UCSD-AML1 (cell line): ENCODE data around the gene ZNF746.
"Not testable (repeated sequence)": the region's sequence is repeated elsewhere in the genome, so short reads cannot be mapped to it uniquely, and the experiment has no call there.

Experiments used
- DNase-seq: peaks from one replicate; lab custom pipeline; 2025; ENCODE audit not compliant: unreplicated experiment; lab: John Stamatoyannopoulos, UW

The ZNF746 gene

DNA sequence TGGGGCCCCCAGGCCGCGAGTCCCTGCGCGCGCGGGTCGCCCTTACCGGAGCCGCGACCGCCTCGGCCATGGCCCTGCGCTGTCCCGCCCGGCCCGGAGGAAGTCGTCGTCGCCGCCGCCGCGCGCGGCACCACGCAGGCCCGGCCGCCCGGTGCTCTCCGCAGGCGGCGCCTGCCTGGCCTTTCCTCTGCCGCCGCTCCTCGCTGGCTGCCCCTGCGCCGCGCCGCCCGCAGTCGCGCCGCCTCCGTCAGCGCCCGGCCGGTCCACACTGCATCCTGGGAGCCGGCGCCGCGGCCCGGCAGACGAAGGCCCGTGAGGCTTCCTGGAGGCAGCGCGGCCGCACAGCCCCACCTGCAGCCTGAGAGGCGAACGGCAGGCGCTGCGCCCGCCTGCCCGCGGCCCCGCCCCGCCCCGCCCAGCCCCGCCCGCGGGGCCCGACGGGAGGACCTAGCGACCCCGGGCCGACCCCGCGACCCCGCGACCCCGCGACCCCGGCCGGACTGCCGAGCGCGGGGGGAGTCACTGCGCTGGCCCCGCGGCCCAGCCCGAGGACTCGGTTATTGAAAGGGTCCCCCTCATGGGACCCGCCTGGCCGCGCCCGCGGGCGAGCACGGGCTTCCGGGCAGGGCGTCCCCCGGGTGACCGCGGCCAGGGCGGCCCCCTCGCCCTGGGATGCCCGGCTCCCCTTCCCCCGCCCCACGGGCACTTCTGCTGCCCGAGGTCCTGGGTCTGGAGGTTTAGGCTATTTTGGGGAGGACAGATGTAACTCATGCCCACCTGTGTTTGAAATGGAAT is at the start of gene ZNF746:
Gene ZNF746 (minus strand): TSS at position 343 of the 795 bp plus-strand sequence. CDS start 273 bp downstream, at position 70.
- DNase-seq = peak; percentile 76

DNA sequence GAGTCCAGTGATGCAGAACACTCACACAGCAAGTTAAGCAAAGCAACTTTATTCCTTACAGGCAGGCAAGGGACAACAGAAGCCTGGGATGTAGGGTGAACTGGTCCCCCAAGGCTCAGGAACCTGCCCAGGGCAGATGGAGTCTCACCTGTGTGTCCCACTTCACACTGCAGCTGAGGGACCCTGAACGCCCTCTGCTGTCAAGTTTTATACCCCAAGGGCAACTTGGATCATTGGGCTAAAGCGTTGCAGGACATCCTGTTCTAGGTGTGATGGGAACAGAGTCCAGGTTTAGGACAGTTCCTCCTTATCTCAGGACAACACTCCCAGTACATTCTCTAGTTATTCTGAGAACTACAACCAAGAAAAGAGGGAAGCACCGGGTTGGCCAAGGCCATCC is 49.5 kb upstream of the ZNF746 start:
- DNase-seq = no peak

DNA sequence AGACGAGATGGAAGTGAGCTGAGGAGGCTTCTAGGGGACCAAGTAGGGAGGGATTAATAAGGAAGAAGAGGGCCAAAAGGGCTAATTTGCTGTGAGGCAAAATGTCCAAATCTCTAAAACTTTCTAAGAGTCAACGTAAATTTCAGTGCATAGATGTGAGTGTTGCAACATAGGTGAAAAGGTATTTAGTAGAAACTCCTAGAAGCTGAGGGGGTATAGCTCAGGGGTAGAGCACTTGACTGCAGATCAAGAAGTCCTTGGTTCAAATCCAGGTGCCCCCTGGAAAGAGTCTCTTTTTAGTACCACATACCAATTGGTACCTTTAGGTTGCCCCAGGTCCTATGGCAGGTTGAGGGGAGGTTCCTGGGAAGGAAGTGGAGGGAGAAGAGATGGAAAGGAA is 48.7 kb upstream of the ZNF746 start:
- DNase-seq = no peak

DNA sequence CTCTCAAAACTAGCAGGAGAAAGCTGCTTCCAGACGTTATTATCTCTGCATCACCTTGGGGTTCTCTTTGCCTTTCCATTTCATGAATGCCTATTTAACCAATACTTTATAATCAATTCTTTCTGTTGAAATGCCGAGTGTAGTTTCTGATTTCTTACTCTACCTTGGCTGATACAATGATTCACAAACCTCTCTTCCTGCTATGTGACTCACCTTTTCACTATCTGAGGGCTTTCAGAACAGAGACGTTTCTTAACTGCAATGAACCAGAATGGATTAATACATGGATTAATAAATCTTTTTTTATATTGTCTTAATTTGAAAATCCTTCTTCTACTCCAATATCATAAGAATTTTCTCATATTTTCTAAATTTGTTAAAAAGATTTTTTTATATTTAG is 46.4 kb upstream of the ZNF746 start:
- DNase-seq = no peak

DNA sequence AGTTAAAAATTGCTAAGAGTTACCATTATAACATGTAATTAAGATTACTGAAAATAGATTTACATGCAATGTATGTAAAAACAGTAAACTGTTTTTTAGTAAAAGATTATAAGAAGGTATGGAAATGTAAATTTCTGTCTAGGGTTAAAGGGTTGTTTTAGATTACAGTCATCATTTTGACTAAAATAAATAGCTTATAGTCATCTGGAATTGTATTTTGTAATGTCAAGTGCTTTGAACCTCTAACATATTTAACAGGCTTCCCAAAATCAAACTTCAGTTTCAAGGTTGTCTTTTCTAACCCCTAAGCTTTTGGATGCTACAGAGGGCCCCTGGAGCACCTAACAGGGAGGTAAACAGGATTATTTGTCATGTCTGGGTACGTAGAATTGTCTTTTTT is 35.0 kb upstream of the ZNF746 start:
- no peak for DNase-seq

DNA sequence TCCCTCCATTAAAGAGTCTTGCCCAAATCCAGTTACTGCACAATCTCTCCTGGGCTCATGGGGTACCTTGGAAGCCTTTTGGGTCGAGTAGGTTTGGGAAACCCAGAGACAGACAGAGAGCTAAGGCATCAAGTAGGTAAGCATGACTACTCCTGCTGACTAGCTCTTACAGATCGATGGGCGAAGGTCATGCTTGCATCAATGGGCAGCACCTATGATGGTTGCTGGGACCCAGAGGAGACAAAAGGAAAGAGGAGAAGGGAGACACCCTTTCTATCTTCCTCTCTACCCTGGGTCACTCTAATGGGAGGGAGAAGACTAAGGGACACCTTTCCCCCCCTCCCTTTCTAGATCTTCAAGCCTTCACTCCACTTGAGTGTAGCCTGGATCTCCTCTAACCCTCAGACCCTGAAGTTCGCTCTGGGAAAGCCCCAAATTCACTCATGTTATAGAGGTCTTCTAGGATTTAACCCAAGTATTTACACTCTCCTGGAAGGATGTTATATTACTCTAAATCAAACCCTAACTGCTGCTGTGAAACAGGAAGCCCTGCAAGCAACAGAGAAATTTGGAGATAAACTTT is 31.6 kb upstream of the ZNF746 start:
- no peak for DNase-seq

DNA sequence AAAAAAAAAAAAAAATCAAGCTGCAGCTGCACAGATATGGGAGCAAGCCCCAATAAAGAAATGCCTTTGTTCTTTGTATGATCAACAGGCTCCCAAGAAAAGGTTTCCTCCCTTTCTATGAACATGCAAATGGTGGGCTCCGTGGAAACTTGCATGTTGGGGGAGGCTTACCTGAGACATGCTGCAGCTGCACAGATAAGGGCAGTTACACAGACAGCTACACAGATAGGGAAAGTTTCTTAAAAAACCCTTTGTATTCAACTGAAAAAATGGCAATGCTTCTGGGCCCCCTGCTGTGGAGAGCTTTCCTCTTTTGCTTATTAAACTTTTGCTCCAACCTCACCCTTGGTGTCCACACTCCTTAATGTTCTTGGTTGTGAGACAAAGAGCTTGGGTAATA is 29.8 kb upstream of the ZNF746 start:
- no peak for DNase-seq

DNA sequence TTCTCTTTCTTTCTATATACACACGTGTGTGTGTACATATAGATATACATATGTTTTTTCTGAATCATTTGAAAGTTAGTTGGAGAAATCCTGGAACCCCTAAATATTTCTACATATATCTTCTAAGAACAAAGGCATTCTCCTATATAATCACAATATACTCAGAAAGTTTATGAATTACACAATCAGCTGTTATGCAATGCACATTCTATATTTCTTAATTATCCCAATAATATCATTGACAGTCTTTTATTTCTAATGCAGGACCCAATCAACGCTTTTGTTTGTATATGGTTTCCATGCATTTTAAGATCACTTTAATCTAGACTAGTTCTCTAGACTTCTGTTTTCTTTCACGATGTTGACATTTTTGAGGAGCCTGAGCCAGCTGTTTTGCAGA is 27.7 kb upstream of the ZNF746 start:
- no peak for DNase-seq

DNA sequence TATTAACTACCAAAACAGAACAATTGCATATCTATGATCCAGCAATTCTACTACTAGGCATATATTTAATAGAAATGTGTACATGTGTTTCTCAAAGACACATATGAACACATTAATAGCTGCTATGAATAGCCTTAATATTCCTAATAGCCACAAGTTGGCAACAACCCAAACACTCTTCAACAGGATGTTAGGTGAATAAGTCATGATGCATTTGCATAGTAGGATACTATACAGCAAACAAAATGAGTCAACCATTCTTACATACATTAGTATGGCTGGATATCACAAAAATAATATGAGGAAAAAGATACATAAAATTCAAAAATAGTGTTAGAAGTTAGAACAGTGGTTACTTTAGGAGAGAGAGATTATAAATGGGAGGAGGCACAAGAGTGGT is 26.8 kb upstream of the ZNF746 start:
- DNase-seq = no peak

DNA sequence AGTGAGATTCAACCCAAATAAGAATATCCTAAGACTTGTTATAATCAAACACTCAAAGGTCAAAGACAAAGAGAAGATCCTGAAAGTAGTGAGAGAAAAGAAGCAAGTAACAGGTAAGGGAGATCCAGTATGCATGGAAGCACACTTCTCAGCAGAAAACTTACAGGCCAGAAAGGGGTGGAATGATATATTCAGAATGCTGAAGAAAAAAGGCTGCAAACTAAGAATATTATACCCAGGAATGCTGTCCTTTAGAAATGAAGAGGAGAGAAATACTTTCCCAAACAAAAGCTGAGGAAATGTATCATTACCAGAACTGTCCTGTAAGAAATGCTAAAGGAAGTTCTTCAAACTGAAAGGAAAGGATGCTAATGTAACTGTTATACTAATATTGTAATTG is 12.6 kb upstream of the ZNF746 start:
- DNase-seq = no peak

DNA sequence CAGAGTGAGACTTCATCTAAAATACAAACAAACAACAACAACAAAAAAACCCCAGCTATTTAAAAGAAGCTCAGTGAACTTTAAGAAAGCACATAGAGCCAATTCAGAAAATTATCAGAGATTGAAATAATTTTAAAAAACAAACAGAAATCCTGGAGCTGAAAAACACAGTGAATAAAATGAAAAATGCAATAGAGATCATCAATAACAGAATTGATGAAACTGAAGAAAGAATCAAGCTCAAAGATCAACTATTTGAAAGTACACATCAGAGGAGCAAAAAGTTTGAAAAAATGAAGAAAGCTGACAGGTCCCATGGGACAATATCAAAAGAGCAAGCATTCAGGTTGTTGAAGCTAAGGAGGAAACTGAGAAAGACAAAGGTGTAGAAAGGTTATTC is 12.2 kb upstream of the ZNF746 start:
- DNase-seq = no peak

DNA sequence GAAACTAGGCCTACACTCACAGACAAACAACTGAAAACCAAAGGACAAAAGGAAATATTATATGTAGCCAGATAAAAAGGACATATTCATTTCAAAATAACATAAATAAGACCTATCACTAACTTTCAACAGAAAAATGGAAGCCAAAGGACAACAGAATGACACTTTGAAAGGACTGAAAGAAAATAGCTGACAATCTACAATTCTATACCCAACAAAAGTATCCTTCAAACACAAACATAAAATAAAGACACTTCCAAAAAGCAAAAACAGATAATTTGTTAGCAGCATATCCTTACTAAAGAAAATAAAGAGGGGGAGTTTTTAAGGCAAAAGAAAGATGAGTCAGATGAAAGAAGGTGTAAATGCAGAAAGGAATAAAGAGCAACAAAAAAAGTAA is 7.9 kb upstream of the ZNF746 start:
- DNase-seq = no peak

DNA sequence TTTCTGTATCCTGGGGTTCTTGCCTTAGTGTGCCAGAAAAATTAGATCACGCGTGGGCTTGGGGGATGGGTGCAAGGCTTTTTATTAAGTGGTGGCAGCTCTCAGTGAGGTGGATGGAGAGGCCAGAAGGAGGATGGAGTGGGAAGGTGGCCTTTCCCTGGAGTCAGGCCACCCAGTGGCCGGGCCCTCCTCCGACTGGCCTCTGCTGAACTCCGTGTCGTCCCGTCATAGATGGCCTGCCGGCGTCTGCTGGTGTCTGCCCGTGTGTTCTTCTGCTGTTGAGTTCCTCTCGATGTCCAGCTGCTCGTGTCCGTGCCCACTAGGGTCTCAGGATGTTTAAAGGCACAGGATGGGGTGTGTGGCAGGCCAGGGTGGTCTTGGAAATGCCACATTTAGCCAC is 4.0 kb upstream of the ZNF746 start:
- no peak for DNase-seq

DNA sequence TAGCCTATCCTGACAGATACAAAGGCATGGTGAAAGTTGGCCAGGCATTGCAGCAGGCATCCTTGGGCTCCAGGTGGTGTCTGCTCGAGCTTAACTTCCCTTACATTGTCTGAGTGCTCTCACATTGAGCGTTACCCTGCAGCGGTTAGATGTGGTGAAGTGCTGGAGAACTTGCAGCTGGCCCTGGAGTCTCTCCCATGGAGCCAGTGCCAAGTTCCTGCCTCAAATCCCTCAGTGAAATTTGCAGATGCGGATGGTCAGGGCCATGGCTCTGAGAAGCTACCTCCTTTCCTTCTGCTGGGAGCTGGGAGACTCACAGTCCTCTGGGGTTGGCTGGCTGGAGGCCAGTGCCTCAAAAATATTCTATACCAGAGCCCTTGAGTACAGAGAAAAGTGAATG is 3.3 kb upstream of the ZNF746 start:
- no peak for DNase-seq

DNA sequence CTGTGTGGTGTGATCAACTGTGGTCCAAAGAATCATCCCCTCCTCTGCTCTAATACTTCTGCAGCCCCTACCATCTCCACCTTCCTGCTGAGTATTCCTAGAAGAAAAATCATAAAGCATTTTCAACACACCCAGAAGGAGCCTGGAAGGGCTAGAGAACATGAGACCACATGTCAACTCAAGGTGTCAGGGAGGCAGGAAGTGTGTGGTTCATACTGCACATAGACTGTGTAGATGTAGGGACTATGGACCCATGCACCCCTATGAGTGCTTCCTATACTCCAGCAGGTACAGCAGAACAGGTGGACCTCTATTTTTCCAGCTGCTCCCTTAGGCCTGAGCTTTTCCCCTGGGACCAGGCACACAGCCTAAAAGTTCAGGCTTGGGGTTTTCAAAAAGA is 2.6 kb upstream of the ZNF746 start:
- DNase-seq = no peak

DNA sequence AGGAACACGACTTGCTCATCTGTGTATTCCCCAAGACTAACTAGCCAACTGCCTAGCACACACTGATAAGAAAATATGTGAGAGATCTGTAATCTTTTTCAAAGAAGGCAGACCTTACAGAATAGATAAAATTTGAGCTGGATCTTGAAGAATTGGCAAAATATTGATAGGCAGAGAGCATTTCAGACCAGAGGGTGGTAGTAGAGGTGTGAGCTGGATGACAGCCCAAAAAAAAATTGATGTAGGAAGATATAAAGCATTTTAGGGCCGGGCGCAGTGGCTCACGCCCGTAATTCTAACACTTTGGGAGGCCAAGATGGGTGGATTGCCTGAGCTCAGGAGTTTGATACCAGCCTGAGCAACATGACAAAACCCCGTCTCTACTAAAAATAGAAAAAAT is 1.2 kb upstream of the ZNF746 start:
- DNase-seq = no peak

DNA sequence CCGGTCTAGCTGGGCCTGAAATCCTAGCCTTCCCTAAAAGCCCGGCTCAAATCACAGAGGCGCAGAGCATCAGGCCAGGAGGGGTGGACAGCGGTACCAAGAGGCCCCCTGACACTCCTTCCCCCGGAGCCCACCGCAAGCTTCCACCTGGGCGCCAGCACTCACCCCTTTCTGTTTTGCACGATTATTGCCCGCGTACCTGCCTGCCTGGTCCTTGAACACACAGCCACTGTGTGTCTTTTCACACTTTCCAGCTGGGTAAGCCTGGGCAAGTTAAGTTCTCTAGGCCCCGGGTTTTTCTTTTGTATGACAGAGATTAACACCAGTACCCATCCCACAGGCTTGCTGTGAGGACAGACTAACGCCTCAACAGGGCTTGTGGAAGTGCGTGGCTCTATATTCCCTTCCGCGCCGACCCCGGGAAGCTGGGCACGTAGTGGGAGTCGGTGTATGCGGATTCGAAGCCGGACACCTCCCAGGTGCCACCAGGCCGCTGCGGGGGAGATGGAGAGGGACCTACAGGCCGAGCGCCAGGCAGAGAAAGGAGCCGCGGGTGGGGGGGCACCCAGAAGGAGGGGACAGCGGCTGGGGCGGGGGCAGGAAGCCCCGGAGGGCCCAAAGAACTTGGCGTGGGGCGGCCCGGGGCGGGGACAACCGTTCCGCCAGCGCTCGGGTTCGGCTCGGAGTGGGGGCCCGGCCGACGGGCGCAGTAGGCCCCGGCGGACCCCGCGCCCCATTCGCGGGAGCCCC is 792 bp downstream of the ZNF746 start:
- DNase-seq = peak; percentile 17

DNA sequence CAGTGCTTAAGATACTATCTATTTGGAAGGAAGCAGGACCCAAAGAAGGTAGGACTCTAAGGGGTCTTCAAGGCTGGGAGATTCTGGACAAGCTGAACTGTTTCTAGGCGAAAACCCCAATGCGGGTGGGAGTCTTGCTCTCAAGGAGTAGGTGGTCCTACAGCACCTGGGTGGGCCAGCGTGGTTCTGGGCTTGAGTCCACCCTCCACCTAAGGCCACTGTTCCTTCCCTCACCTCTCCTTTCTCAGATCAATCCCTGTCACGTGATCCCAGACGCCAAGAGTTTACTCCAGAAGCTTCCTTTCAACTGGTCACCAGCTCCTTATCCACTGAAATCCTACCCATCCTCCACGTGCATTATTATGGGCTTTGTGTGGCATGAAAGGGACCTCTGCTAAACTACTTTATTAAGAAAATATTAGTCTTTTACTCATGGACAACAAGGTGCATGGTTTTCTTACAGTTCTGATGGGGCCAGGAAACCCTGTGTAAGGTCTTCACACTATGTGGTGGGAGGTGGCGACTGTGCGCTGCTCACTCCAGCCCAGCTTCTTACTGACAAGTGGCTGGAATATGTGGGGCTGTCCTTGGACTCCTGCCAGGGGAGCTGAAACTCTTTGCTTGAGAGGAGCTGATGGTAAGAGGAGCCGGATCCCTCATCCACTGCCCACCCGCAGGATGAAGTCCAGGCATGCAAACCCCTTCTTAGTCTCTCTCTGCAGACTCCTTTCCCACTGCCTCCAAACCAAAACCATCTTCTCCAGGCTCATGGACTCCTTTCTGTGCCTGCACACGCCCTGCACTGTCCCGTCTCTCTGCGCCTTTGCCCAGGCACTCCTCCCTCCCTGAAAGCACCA is 1.6 kb downstream of the ZNF746 start:
- DNase-seq = no peak

DNA sequence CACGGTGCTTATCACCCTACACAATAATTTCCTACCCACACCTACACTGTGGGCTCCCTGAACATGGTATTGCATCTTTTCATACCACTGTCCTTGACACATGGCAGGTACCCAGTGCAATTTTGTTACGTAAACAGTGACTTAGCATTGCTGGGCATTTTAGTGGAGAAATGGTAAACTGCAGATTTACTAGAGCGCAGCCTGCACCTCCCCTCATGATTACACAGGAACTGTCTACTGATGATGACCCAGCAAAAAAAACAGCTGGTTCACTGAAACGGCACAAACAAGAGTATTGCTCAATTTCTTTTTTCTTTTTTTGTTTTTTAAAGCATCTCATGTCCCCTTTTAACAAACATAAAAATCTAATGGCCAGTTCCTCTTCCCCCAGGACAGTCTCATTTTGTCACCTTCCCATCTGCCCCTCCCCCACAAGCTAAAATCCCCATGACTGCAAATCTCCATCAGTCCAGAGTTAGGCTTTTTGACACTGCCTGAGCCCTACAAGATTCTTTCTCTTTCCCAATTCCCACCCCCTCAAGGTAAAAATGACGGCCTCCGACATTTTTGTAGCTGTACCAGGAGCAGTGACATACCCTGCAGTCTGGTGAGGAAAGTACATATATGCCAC is 2.8 kb downstream of the ZNF746 start:
- no peak for DNase-seq

DNA sequence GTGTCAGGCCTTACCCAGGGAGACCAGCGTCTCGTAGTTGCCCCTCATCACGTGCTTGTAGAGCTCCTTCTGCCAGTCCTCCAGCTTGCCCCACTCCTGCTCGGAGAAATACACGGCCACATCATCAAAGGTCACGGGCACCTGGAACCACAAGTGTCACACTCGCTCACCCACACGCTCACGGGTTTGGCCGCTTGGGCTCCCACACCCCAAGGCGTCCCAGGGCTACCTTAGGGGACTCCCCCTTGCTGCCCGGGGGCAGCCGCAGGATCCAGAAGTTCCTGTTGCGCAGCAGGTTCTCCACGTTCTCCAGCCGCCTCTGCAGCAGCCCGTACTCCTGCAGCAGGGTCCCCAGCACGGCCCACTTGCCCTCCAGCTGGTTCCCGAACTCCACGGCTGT is 3.6 kb downstream of the ZNF746 start:
- not testable (repeated sequence) for DNase-seq

DNA sequence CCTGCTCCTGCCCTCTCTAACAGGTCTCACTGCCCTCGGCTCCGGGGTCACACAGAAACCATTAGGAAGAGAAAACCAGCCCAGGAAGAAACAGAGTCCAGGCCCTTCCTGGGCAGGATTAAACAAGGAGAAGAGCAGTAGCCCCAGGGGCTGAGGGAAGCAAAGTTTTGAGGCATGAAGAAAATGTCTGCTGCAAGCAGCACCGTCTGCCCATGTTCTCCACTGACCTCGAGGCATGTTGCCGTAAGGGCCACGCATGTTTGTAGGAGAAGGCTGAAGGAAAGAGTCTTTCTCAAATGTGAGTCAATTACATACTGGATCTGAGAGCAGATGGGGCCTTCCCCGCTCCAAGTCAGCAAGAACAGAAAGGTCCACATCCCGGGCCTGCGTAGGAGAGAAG is 4.2 kb downstream of the ZNF746 start:
- no peak for DNase-seq
